Measurements from ENCODE around the gene TCERG1L. TPM values are rescaled to one million over a fixed set of nuclear protein-coding genes. Genes with fewer than 3 reads are reported as not detected.

Gene TCERG1L
- total and polyA plus RNA-seq, 2 experiments from 2014 or later = not detected

- Histone ChIP-seq H3K4me1 (ENCODE audit: insufficient read depth) (no peaks in the 10 kb centered on the region), H3K9me3 (ENCODE audit: low read depth) (no peaks in the 10 kb centered on the region), H3K9ac (no peak overlapping the region), H3K27ac (no peak overlapping the region), H3K27me3 (replicated peaks; ENCODE audit: insufficient read depth) (no peaks in the 10 kb centered on the region), H3K4me2 (ENCODE audit: unreplicated experiment) (no peak overlapping the region), H3K4me3 (no peak overlapping the region), H3K9me2 (ENCODE audit: insufficient read depth) (no peaks in the 10 kb centered on the region), H3F3A (ENCODE audit: insufficient read depth) (no peaks in the 10 kb centered on the region), H2AFZ (no peak overlapping the region), H3K79me2 (ENCODE audit: insufficient read depth) (no peaks in the 10 kb centered on the region), H4K20me1 (ENCODE audit: insufficient read depth) (no peaks in the 10 kb centered on the region), H3K36me3 (ENCODE audit: low read depth) (no peaks in the 10 kb centered on the region)
- TF ChIP-seq EZH2phosphoT487 (IDR thresholded peaks at IDR 0.05; ENCODE audit: insufficient read depth, low read depth) = no peak
- TF ChIP-seq EZH2 (IDR thresholded peaks at IDR 0.05; ENCODE audit: insufficient read depth, poor library complexity, severe bottlenecking) = no peak
- WGBS, 2 experiments (ENCODE audit: low coverage in 1 of 2, low lambda C conversion rate in 2 of 2, missing lambda C conversion rate in 2 of 2) = 66 to 68% methylated on average over 22 to 27 of the region's 27 CpGs
- in situ Hi-C loops (cut with MboI) = no loop called here
- DNase-seq = no peak
Measured at GRCh38 chr10:131075218-131075770, 236.2 kb downstream of the TCERG1L start.

- Histone ChIP-seq H3K4me3 (no peak overlapping the region), H3K9ac (no peak overlapping the region), H3F3A (ENCODE audit: insufficient read depth) (no peaks in the 10 kb centered on the region), H3K9me3 (ENCODE audit: low read depth) (no peaks in the 10 kb centered on the region), H3K4me2 (ENCODE audit: unreplicated experiment) (no peak overlapping the region), H3K9me2 (ENCODE audit: insufficient read depth) (no peaks in the 10 kb centered on the region), H3K79me2 (ENCODE audit: insufficient read depth) (no peaks in the 10 kb centered on the region), H4K20me1 (ENCODE audit: insufficient read depth) (no peaks in the 10 kb centered on the region), H3K4me1 (ENCODE audit: insufficient read depth) (no peaks in the 10 kb centered on the region), H3K27ac (no peak overlapping the region), H2AFZ (no peak overlapping the region), H3K36me3 (ENCODE audit: low read depth) (no peaks in the 10 kb centered on the region), H3K27me3 (replicated peaks; ENCODE audit: insufficient read depth) (no peaks in the 10 kb centered on the region)
- WGBS, 2 experiments (ENCODE audit: low coverage in 1 of 2, low lambda C conversion rate in 2 of 2, missing lambda C conversion rate in 2 of 2) = 22 to 27% methylated on average over 8 of the region's 8 CpGs
- in situ Hi-C loops (cut with MboI) = no loop called here
- TF ChIP-seq EZH2 (IDR thresholded peaks at IDR 0.05; ENCODE audit: insufficient read depth, poor library complexity, severe bottlenecking) (no peak), EZH2phosphoT487 (IDR thresholded peaks at IDR 0.05; ENCODE audit: insufficient read depth, low read depth) (no peak)
- DNase-seq = no peak
Measured at GRCh38 chr10:131074682-131075081, 236.8 kb downstream of the TCERG1L start.

- Histone ChIP-seq H3K9me3 (ENCODE audit: low read depth) (no peaks in the 10 kb centered on the region), H3K4me2 (ENCODE audit: unreplicated experiment) (no peak overlapping the region), H3K9me2 (ENCODE audit: insufficient read depth) (no peaks in the 10 kb centered on the region), H2AFZ (no peak overlapping the region), H3K27ac (no peak overlapping the region), H3K4me3 (no peak overlapping the region), H3K36me3 (ENCODE audit: low read depth) (no peaks in the 10 kb centered on the region), H3K79me2 (ENCODE audit: insufficient read depth) (no peaks in the 10 kb centered on the region), H3F3A (ENCODE audit: insufficient read depth) (no peaks in the 10 kb centered on the region), H3K4me1 (ENCODE audit: insufficient read depth) (no peaks in the 10 kb centered on the region), H3K9ac (no peak overlapping the region), H4K20me1 (ENCODE audit: insufficient read depth) (no peaks in the 10 kb centered on the region), H3K27me3 (replicated peaks; ENCODE audit: insufficient read depth) (no peaks in the 10 kb centered on the region)
- in situ Hi-C loops (cut with MboI) = no loop called here
- DNase-seq = no peak
- WGBS, 2 experiments (ENCODE audit: low coverage in 1 of 2, low lambda C conversion rate in 2 of 2, missing lambda C conversion rate in 2 of 2) = 29 to 32% methylated on average over 11 of the region's 11 CpGs
- TF ChIP-seq EZH2phosphoT487 (IDR thresholded peaks at IDR 0.05; ENCODE audit: insufficient read depth, low read depth) (no peak), EZH2 (IDR thresholded peaks at IDR 0.05; ENCODE audit: insufficient read depth, poor library complexity, severe bottlenecking) (no peak)
Measured at GRCh38 chr10:131073469-131074035, 238.0 kb downstream of the TCERG1L start.

GRCh38 chr10:131072651-131073468, 238.7 kb downstream of the TCERG1L start:
- Histone ChIP-seq H3K36me3 (ENCODE audit: low read depth) (no peaks in the 10 kb centered on the region), H3K27ac (no peak overlapping the region), H3K4me1 (ENCODE audit: insufficient read depth) (no peaks in the 10 kb centered on the region), H3K79me2 (ENCODE audit: insufficient read depth) (no peaks in the 10 kb centered on the region), H3K9me2 (ENCODE audit: insufficient read depth) (no peaks in the 10 kb centered on the region), H3K4me3 (no peak overlapping the region), H2AFZ (no peak overlapping the region), H3K9ac (no peak overlapping the region), H3F3A (ENCODE audit: insufficient read depth) (no peaks in the 10 kb centered on the region), H4K20me1 (ENCODE audit: insufficient read depth) (no peaks in the 10 kb centered on the region), H3K4me2 (ENCODE audit: unreplicated experiment) (no peak overlapping the region), H3K27me3 (replicated peaks; ENCODE audit: insufficient read depth) (no peaks in the 10 kb centered on the region), H3K9me3 (ENCODE audit: low read depth) (no peaks in the 10 kb centered on the region)
- 41 to 44% methylated on average over 13 of the region's 13 CpGs for WGBS, 2 experiments (ENCODE audit: low coverage in 1 of 2, low lambda C conversion rate in 2 of 2, missing lambda C conversion rate in 2 of 2)
- TF ChIP-seq EZH2 (IDR thresholded peaks at IDR 0.05; ENCODE audit: insufficient read depth, poor library complexity, severe bottlenecking) (no peak), EZH2phosphoT487 (IDR thresholded peaks at IDR 0.05; ENCODE audit: insufficient read depth, low read depth) (no peak)
- no peak for DNase-seq
- in situ Hi-C loops (cut with MboI) = no loop called here
